Caki2 (cell line): ENCODE measurements around the gene SCAF8. TPM values are rescaled to one million over a fixed set of nuclear protein-coding genes. Genes with fewer than 3 reads are reported as not detected.

ENCODE experiments used
- DNase-seq: peaks from one replicate; pipeline ENCODE4 v3.0.0-alpha.2; 2015; ENCODE audit warnings: low read depth
- in situ Hi-C: cut with HindIII; loops from 2 replicates; pipeline ENCODE4 v1.10.0; 2016; ENCODE audit warnings: low sequenced_read_pairs, low pct_unique_long_range_greater_than_20kb, mixed read lengths
- total RNA-seq: library from RNA; depleted of rRNA; stranded (reverse); fragments of >200 nt; shearing (Covaris generic); gene quantifications from 2 replicates; pipeline ENCODE4 v1.2.3, GENCODE V29; 2014; ENCODE audit warnings: low replicate concordance; rRNA removed

Gene SCAF8
- total RNA-seq, 1 experiment from 2014 or later = 10.2 TPM

- in situ Hi-C loops = no loop called here
- no peak for DNase-seq
These were observed 129.3 kb downstream of the SCAF8 start for GRCh38 chr6:154862536-154862935.

- in situ Hi-C loops = no loop called here
- no peak for DNase-seq
These were observed 130.8 kb downstream of the SCAF8 start for GRCh38 chr6:154864066-154864430.

GRCh38 chr6:154865291-154865690, 132.1 kb downstream of the SCAF8 start:
- peak; percentile 24 for DNase-seq
- in situ Hi-C loops = no loop called here

GRCh38 chr6:154868143-154868594, 135.0 kb downstream of the SCAF8 start:
- in situ Hi-C loops = no loop called here
- peak; percentile 29 for DNase-seq

GRCh38 chr6:154872542-154873114, 139.4 kb downstream of the SCAF8 start:
- no peak for DNase-seq
- in situ Hi-C loops = no loop called here

GRCh38 chr6:154873546-154873945, 140.3 kb downstream of the SCAF8 start:
- DNase-seq = no peak
- in situ Hi-C loops = no loop called here

GRCh38 chr6:154874773-154875592, 141.8 kb downstream of the SCAF8 start:
- in situ Hi-C loops = no loop called here
- no peak for DNase-seq

- DNase-seq = no peak
These were observed 143.5 kb downstream of the SCAF8 start for GRCh38 chr6:154876486-154877280.

GRCh38 chr6:154878871-154879491, 145.8 kb downstream of the SCAF8 start:
- in situ Hi-C loops = no loop called here
- no peak for DNase-seq

More at GRCh38 chr6:154876486-154877280, 143.5 kb downstream of the SCAF8 start:
- in situ Hi-C loops = no loop called here

- DNase-seq = no peak
- in situ Hi-C loops = no loop called here
These were observed 148.9 kb downstream of the SCAF8 start for GRCh38 chr6:154882107-154882506.

Other genes starting within 250 kb of the SCAF8 start
- gene CNKSR3, start 222.7 kb upstream of the SCAF8 start, total RNA-seq = 23.0 and 27.7 TPM in 2 replicates